ENCODE measurements around the gene UBE2H. TPM values are rescaled to one million over a fixed set of nuclear protein-coding genes. Genes with fewer than 3 reads are reported as not detected.

The UBE2H gene
- total and polyA plus RNA-seq, 10 of the 15 experiments (the other 5 are each of a cell fraction or from before 2014, with no cell fraction given), result 15.6 to 75.5 (median 32.8) TPM

GRCh38 chr7:129970816-129971215 lies 18.1 kb upstream of the UBE2H start (continued):
- no peak for TF ChIP-seq ZNF592 (IDR thresholded peaks at IDR 0.05)
- TF ChIP-seq POU2F2 (IDR thresholded peaks at IDR 0.05; ENCODE audit: borderline replicate concordance, low read depth, low read length), result no peak
- no peak for TF ChIP-seq CHD4 (IDR thresholded peaks at IDR 0.05)
- TF ChIP-seq IKZF1 (conservative IDR thresholded peaks at IDR 0.05), result no peak
- TF ChIP-seq ZNF384 (IDR thresholded peaks at IDR 0.05; ENCODE audit: borderline replicate concordance, low read depth, low read length), result no peak
- TF ChIP-seq CBX3 (IDR thresholded peaks at IDR 0.05; ENCODE audit: borderline replicate concordance, low read depth), result no peak
- TF ChIP-seq BCL11A (IDR thresholded peaks at IDR 0.05; ENCODE audit: low read depth, low read length), result no peak
- no peak for TF ChIP-seq SUZ12 (IDR thresholded peaks at IDR 0.05; ENCODE audit: unreplicated experiment)
- TF ChIP-seq IRF3 (IDR thresholded peaks at IDR 0.05), result no peak

Measured in GM12878 (cell line).